H1 (cell line): ENCODE measurements around the gene BLMH. TPM values are rescaled to one million over a fixed set of nuclear protein-coding genes. Genes with fewer than 3 reads are reported as not detected.
A peak's percentile ranks its signal among the peaks of the same experiment; 100 is the strongest.

ENCODE experiments used
- CTCF ChIA-PET: fragments of 300-600 bp; sonication (Branson Sonifier 250); formaldehyde crosslinking; loops from one replicate; lab custom pipeline; 2021; ENCODE audit not compliant: partially characterized antibody; lab: Charles Lee
- POLR2A ChIA-PET: fragments of 300-600 bp; sonication (Branson Sonifier 250); formaldehyde crosslinking; loops from one replicate; lab custom pipeline; 2021; ENCODE audit warnings: inconsistent platforms; ENCODE audit not compliant: partially characterized antibody; lab: Charles Lee
- DNase-seq, 2 experiments: peaks; one replicate each; pipeline versions ENCODE4 v3.0.0 to v3.0.0-alpha.2; 2010 to 2022; ENCODE audit warnings: low spot score in 2 of 2, low read depth in 1 of 2, mixed read lengths in 1 of 2
- FAIRE-seq: peaks from 2 replicates; lab custom pipeline; 2011; peaks lifted over from hg19 to GRCh38; lab: Jason Lieb, UNC
- H2AFZ ChIP-seq: 2 replicates; pipeline ENCODE4 v1.8.1; 2012; ENCODE audit warnings: low read length, inconsistent platforms
- H2AK5ac ChIP-seq: 2 replicates; pipeline ENCODE4 v1.6.1; 2013; ENCODE audit warnings: low read depth, low read length
- H2BK120ac ChIP-seq: replicated peaks from 2 replicates; pipeline ENCODE3; 2013; ENCODE audit warnings: low read depth, low read length, inconsistent platforms
- H2BK12ac ChIP-seq: 2 replicates; pipeline ENCODE4 v1.6.1; 2013; ENCODE audit warnings: low read depth, low read length
- H2BK15ac ChIP-seq: 2 replicates; pipeline ENCODE4 v1.6.1; 2013; ENCODE audit warnings: low read length
- H2BK20ac ChIP-seq: 2 replicates; pipeline ENCODE4 v1.6.1; 2013; ENCODE audit warnings: low read length
- H2BK5ac ChIP-seq: 2 replicates; pipeline ENCODE4 v1.6.1; 2013; ENCODE audit warnings: low read depth, low read length
- H3K14ac ChIP-seq: 2 replicates; pipeline ENCODE4 v1.6.1; 2013; ENCODE audit warnings: inconsistent platforms; ENCODE audit not compliant: insufficient read length
- H3K18ac ChIP-seq: 2 replicates; pipeline ENCODE4 v1.6.1; 2013; ENCODE audit warnings: low read length; ENCODE audit errors: extremely low read depth
- H3K23ac ChIP-seq: 2 replicates; pipeline ENCODE4 v1.6.1; 2013; ENCODE audit warnings: inconsistent platforms; ENCODE audit not compliant: insufficient read length
- H3K23me2 ChIP-seq: 2 replicates; pipeline ENCODE4 v1.6.1; 2013; ENCODE audit warnings: low read depth, low read length
- H3K27ac ChIP-seq: 2 replicates; pipeline ENCODE4 v1.6.1; 2011; ENCODE audit warnings: low read depth, low read length, inconsistent platforms
- H3K27me3 ChIP-seq, 4 experiments: replicated peaks in 1 of 4; 1 replicate in 1 of 4; 2 replicates in 3 of 4; pipeline versions ENCODE4 v1.6.1 to v1.8.1; 2011 to 2013; ENCODE audit warnings: low read length in 3 of 4, mild to moderate bottlenecking in 3 of 4, inconsistent platforms in 2 of 4, mixed read lengths in 2 of 4, moderate library complexity in 1 of 4; ENCODE audit not compliant: control insufficient read depth in 3 of 4, insufficient read depth in 3 of 4; ENCODE audit errors: extremely low read depth in 1 of 4
- H3K36me3 ChIP-seq, 4 experiments: 2 replicates each; pipeline versions ENCODE4 v1.6.1 to v1.8.1; 2011 to 2013; ENCODE audit warnings: mild to moderate bottlenecking in 4 of 4, low read length in 3 of 4, moderate library complexity in 2 of 4, control low read depth in 1 of 4, inconsistent platforms in 1 of 4; ENCODE audit not compliant: insufficient read depth in 4 of 4, control insufficient read depth in 2 of 4
- H3K4ac ChIP-seq: replicated peaks from 2 replicates; pipeline ENCODE3; 2013; ENCODE audit warnings: low read length, low read depth, mixed read lengths, inconsistent platforms; ENCODE audit not compliant: insufficient read length
- H3K4me1 ChIP-seq, 4 experiments: replicated peaks in 1 of 4; 1 replicate in 1 of 4; 2 replicates in 3 of 4; pipeline versions ENCODE4 v1.6.1 to v1.8.1; 2011 to 2013; ENCODE audit warnings: low read length in 3 of 4, inconsistent platforms in 2 of 4, mixed read lengths in 1 of 4; ENCODE audit not compliant: insufficient read depth in 4 of 4, control insufficient read depth in 3 of 4
- H3K4me2 ChIP-seq, 2 experiments: 2 replicates each; pipeline versions ENCODE4 v1.6.1 to v1.8.1; 2011 to 2013; ENCODE audit warnings: low read depth in 2 of 2, low read length in 2 of 2, control low read depth in 1 of 2, inconsistent platforms in 1 of 2, mild to moderate bottlenecking in 1 of 2; ENCODE audit not compliant: insufficient read depth in 1 of 2
- H3K4me3 ChIP-seq, 4 experiments: fragments of 200-600, 300-600 bp in 1 of 4; sonication (generic), shearing (Covaris generic), sonication (Bioruptor Twin) in 1 of 4; 2 replicates each; pipeline versions ENCODE4 v1.5.1 to v1.8.1; 2011 to 2016; ENCODE audit warnings: low read length in 4 of 4, low read depth in 3 of 4, control low read depth in 2 of 4, inconsistent platforms in 2 of 4, mild to moderate bottlenecking in 2 of 4, mixed read lengths in 1 of 4, moderate library complexity in 1 of 4; ENCODE audit not compliant: insufficient read depth in 2 of 4; ENCODE audit errors: extremely low read depth in 1 of 4
- H3K56ac ChIP-seq: replicated peaks from 2 replicates; pipeline ENCODE3; 2013; ENCODE audit warnings: low read depth, mild to moderate bottlenecking, mixed read lengths, low read length, inconsistent platforms; ENCODE audit not compliant: insufficient read length
- H3K79me1 ChIP-seq: 2 replicates; pipeline ENCODE4 v1.6.1; 2013; ENCODE audit warnings: low read depth, low read length, control low read depth
- H3K79me2 ChIP-seq, 2 experiments: 2 replicates each; pipeline versions ENCODE4 v1.6.1 to v1.8.1; 2012 to 2013; ENCODE audit warnings: low read length in 2 of 2, mild to moderate bottlenecking in 2 of 2, inconsistent platforms in 1 of 2; ENCODE audit not compliant: insufficient read depth in 2 of 2, control insufficient read depth in 1 of 2
- H3K9ac ChIP-seq, 4 experiments: replicated peaks in 1 of 4; 1 replicate in 1 of 4; 2 replicates in 3 of 4; pipeline versions ENCODE4 v1.6.1 to v1.8.1; 2011 to 2013; ENCODE audit warnings: low read depth in 3 of 4, low read length in 3 of 4, control low read depth in 2 of 4, mild to moderate bottlenecking in 2 of 4, moderate library complexity in 2 of 4, inconsistent platforms in 1 of 4; ENCODE audit errors: extremely low read depth in 1 of 4
- H3K9me3 ChIP-seq, 2 experiments: 2 replicates each; pipeline versions ENCODE4 v1.6.1 to v1.8.1; 2012 to 2013; ENCODE audit warnings: mild to moderate bottlenecking in 2 of 2, moderate library complexity in 2 of 2, control low read depth in 1 of 2, inconsistent platforms in 1 of 2, low read depth in 1 of 2, low read length in 1 of 2, mixed read lengths in 1 of 2; ENCODE audit not compliant: insufficient read depth in 2 of 2
- H4K20me1 ChIP-seq, 2 experiments: replicated peaks in 1 of 2; 2 replicates each; pipeline versions ENCODE3 to v1.8.1; 2011 to 2013; ENCODE audit warnings: inconsistent platforms in 2 of 2, low read length in 2 of 2, mild to moderate bottlenecking in 1 of 2; ENCODE audit not compliant: insufficient read depth in 2 of 2, control insufficient read depth in 1 of 2
- H4K5ac ChIP-seq: 2 replicates; pipeline ENCODE4 v1.6.1; 2013; ENCODE audit warnings: low read length, low read depth, mixed read lengths, inconsistent platforms; ENCODE audit not compliant: insufficient read length
- H4K8ac ChIP-seq: 2 replicates; pipeline ENCODE4 v1.8.0; 2013; ENCODE audit warnings: mild to moderate bottlenecking, moderate library complexity, low read length, inconsistent platforms; ENCODE audit not compliant: insufficient read depth; ENCODE audit errors: extremely low read depth
- H4K91ac ChIP-seq: replicated peaks from 2 replicates; pipeline ENCODE3; 2013; ENCODE audit warnings: low read length, mixed read lengths, inconsistent platforms; ENCODE audit not compliant: insufficient read length
- BACH1 ChIP-seq: IDR thresholded peaks from 2 replicates; pipeline ENCODE4 v1.6.1; 2012; ENCODE audit warnings: low read length, improper control_type of control experiment
- CTCF ChIP-seq, 3 experiments: IDR thresholded peaks; 1 replicate in 2 of 3; 2 replicates in 1 of 3; pipeline versions ENCODE4 v1.5.1 to v1.6.1; 2011; ENCODE audit warnings: low read length in 3 of 3, mild to moderate bottlenecking in 3 of 3, inconsistent platforms in 2 of 3, low read depth in 1 of 3, moderate library complexity in 1 of 3; ENCODE audit not compliant: insufficient read depth in 1 of 3; ENCODE audit errors: control extremely low read depth in 1 of 3
- RAD21 ChIP-seq, 2 experiments: IDR thresholded peaks in 1 of 2; conservative IDR thresholded peaks in 1 of 2; 2 replicates each; pipeline ENCODE4 v1.6.1; 2011; ENCODE audit warnings: low read depth in 2 of 2, low read length in 2 of 2, improper control_type of control experiment in 1 of 2, inconsistent platforms in 1 of 2, mild to moderate bottlenecking in 1 of 2, moderate library complexity in 1 of 2
- WGBS, 2 experiments: shearing (Covaris generic) in 1 of 2; methylation state at CpG; one replicate each; pipeline versions ENCODE4 v1.1.6 to v1.1.7; 2013 to 2015; ENCODE audit warnings: low lambda C conversion rate in 2 of 2, mixed read lengths in 2 of 2, inconsistent platforms in 1 of 2, low coverage in 1 of 2, missing lambda C conversion rate in 1 of 2; ENCODE audit not compliant: insufficient replicate concordance in 2 of 2, insufficient coverage in 1 of 2, insufficient read length in 1 of 2; ENCODE audit errors: extremely low coverage in 1 of 2, missing lambda C conversion rate in 1 of 2; 5-methylcytosine and 5-hydroxymethylcytosine counted together
- polyA plus RNA-seq, 7 experiments: library from polyadenylated mRNA; depleted of rRNA in 3 of 7; stranded (reverse) in 5 of 7; unstranded in 2 of 7; fragments of >200 nt in 5 of 7; fragments of 200-250 nt in 2 of 7; gene quantifications; 1 replicate in 5 of 7; 2 replicates in 1 of 7; 4 replicates in 1 of 7; pipeline versions ENCODE4 v1.2.1 to v1.2.3, GENCODE V29; 2011 to 2013; ENCODE audit warnings: missing spikeins in 2 of 7, mixed read lengths in 2 of 7
- total RNA-seq: library from RNA; stranded (reverse); fragmentation: NEBNext Ultra II Directional; extraction: Animal tissue kit (Norgen Biotek cat#: 25700); gene quantifications from 2 replicates; pipeline ENCODE4 v1.2.1, GENCODE V29; 2021

The BLMH gene
- total and polyA plus RNA-seq, 2 of the 8 experiments (the other 6 are each of a cell fraction or from before 2014, with no cell fraction given), result 18.2 to 74.3 TPM

DNA sequence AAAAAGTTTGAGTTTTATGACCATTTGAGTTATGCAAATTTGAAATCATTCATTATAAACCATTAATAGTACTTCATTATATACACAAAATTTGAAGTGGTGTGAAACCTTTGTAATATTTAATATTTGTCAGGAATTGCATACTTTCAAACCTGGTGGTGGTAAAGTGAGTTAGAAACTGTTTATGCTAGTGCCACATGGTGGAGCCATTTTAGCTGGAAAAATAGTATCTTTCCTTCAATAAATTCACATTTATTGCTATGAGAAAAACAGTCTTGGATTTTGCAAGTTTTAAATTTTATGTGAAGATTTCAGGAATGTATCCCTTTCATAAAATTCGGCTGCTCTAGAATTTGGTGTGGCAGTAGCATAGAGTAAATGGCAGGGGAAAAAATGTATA is 7.3 kb upstream of the BLMH start:
- peak in 1 of 3 experiments; percentile 8; a peak in 1 of 4 replicates for TF ChIP-seq CTCF (IDR thresholded peaks at IDR 0.05; ENCODE audit: control extremely low read depth in 1 of 3, insufficient read depth in 1 of 3, low read depth in 1 of 3, low read length in 3 of 3)
- TF ChIP-seq RAD21 (IDR thresholded peaks at IDR 0.05 in 1 of 2, conservative IDR thresholded peaks at IDR 0.05 in 1 of 2; ENCODE audit: low read depth in 2 of 2, low read length in 2 of 2), result 0 out of 4 replicates have a peak, but pooled peaks of 1 of the 2 experiments have one; percentile 6
- TF ChIP-seq BACH1, result no peak
- Histone ChIP-seq H3K36me3 (no peaks in the 10 kb centered on the region), H4K5ac (no peak overlapping the region), H3K27ac (no peak overlapping the region), H3K14ac (no peak overlapping the region), H3K4me2 (no peak overlapping the region), H2AK5ac (no peak overlapping the region), H2BK5ac (no peak overlapping the region), H3K18ac (no peak overlapping the region), H2BK20ac (no peak overlapping the region), H3K27me3 (no peaks in the 10 kb centered on the region), H2BK12ac (no peak overlapping the region), H3K79me1 (no peaks in the 10 kb centered on the region), H4K91ac (no peak overlapping the region), H3K9ac (no peak overlapping the region), H2BK120ac (no peak overlapping the region), H2AFZ (no peak overlapping the region), H2BK15ac (no peak overlapping the region), H3K9me3 (no peaks in the 10 kb centered on the region), H4K20me1 (no peaks in the 10 kb centered on the region), H3K79me2 (no peaks in the 10 kb centered on the region), H3K4me1 (no peaks in the 10 kb centered on the region), H3K23me2 (no peaks in the 10 kb centered on the region), H4K8ac (no peak overlapping the region), H3K23ac (no peak overlapping the region), H3K56ac (no peak overlapping the region), H3K4me3 (no peak overlapping the region), H3K4ac (no peak overlapping the region)
- WGBS, 2 experiments, result 88% methylated on average over 1 of the region's 1 CpG; no CpG with 5 or more reads in 1 of the 2 experiments
- FAIRE-seq (no peak), DNase-seq (no peak)
- POLR2A ChIA-PET, result no interaction called here
- CTCF ChIA-PET, result interaction anchor here (1.0 kb wide), 1 partner anchor 37 kb away, joined by 3 read pairs; no protein-coding TSS in a partner anchor
